Trophoblast cell (in vitro differentiated cells and primary cell): ENCODE measurements around the gene CCDC192.

ENCODE experiments used
- DNase-seq, 2 donors: peaks; one replicate each; pipeline ENCODE4 v3.0.0-alpha.2; 2016
- H2AFZ ChIP-seq: 2 replicates; pipeline ENCODE4 v1.6.1; 2013; ENCODE audit warnings: low read length, moderate library complexity, mild to moderate bottlenecking; ENCODE audit not compliant: insufficient read depth, poor library complexity
- H2AK5ac ChIP-seq: 2 replicates; pipeline ENCODE4 v1.6.1; 2013; ENCODE audit warnings: mild to moderate bottlenecking, low read length
- H2BK120ac ChIP-seq: 2 replicates; pipeline ENCODE4 v1.6.1; 2013; ENCODE audit warnings: low read length, mild to moderate bottlenecking, moderate library complexity; ENCODE audit not compliant: insufficient read depth, poor library complexity
- H2BK12ac ChIP-seq: 2 replicates; pipeline ENCODE4 v1.6.1; 2013; ENCODE audit warnings: mild to moderate bottlenecking, low read length, moderate library complexity
- H2BK5ac ChIP-seq: 2 replicates; pipeline ENCODE4 v1.6.1; 2013; ENCODE audit warnings: low read length, low read depth, moderate library complexity, mild to moderate bottlenecking; ENCODE audit not compliant: poor library complexity
- H3K14ac ChIP-seq: 2 replicates; pipeline ENCODE4 v1.6.1; 2013; ENCODE audit warnings: mild to moderate bottlenecking, low read length
- H3K18ac ChIP-seq: 2 replicates; pipeline ENCODE4 v1.6.1; 2013; ENCODE audit warnings: mild to moderate bottlenecking, low read length
- H3K23ac ChIP-seq: 2 replicates; pipeline ENCODE4 v1.6.1; 2013; ENCODE audit warnings: low read length
- H3K27ac ChIP-seq: 2 replicates; pipeline ENCODE4 v1.5.1; 2013; ENCODE audit warnings: low read depth, mild to moderate bottlenecking, inconsistent platforms, low read length, moderate library complexity
- H3K27me3 ChIP-seq: 2 replicates; pipeline ENCODE4 v1.6.1; 2013; ENCODE audit warnings: inconsistent platforms, mild to moderate bottlenecking, low read length, moderate library complexity; ENCODE audit not compliant: insufficient read depth
- H3K36me3 ChIP-seq, 2 experiments: 1 replicate in 1 of 2; 2 replicates in 1 of 2; pipeline ENCODE4 v1.6.1; 2013; ENCODE audit warnings: low read length in 2 of 2, mild to moderate bottlenecking in 2 of 2, moderate library complexity in 1 of 2; ENCODE audit not compliant: insufficient read depth in 2 of 2, control insufficient read depth in 1 of 2
- H3K4ac ChIP-seq: 2 replicates; pipeline ENCODE4 v1.6.1; 2013; ENCODE audit warnings: low read depth, mild to moderate bottlenecking, low read length, moderate library complexity
- H3K4me1 ChIP-seq, 2 experiments: 1 replicate in 1 of 2; 2 replicates in 1 of 2; pipeline ENCODE4 v1.6.1; 2013; ENCODE audit warnings: low read length in 2 of 2, mild to moderate bottlenecking in 2 of 2, moderate library complexity in 1 of 2; ENCODE audit not compliant: insufficient read depth in 2 of 2, control insufficient read depth in 1 of 2
- H3K4me2 ChIP-seq: 2 replicates; pipeline ENCODE4 v1.6.1; 2013; ENCODE audit warnings: inconsistent platforms, mild to moderate bottlenecking, low read length, moderate library complexity
- H3K4me3 ChIP-seq: 2 replicates; pipeline ENCODE4 v1.5.1; 2013; ENCODE audit warnings: mild to moderate bottlenecking, low read depth, low read length, inconsistent platforms
- H3K79me1 ChIP-seq: one replicate; pipeline ENCODE4 v1.6.1; 2013; ENCODE audit warnings: low read length
- H3K79me2 ChIP-seq: 2 replicates; pipeline ENCODE4 v1.6.1; 2013; ENCODE audit warnings: low read length, mild to moderate bottlenecking; ENCODE audit not compliant: control insufficient read depth, insufficient read depth, poor library complexity
- H3K9ac ChIP-seq: 2 replicates; pipeline ENCODE4 v1.6.1; 2013; ENCODE audit warnings: mild to moderate bottlenecking, low read length
- H3K9me3 ChIP-seq: 2 replicates; pipeline ENCODE4 v1.6.1; 2013; ENCODE audit warnings: low read depth, mild to moderate bottlenecking, control low read depth, inconsistent platforms, low read length; ENCODE audit not compliant: insufficient read depth
- H4K12ac ChIP-seq: 2 replicates; pipeline ENCODE4 v1.6.1; 2013; ENCODE audit warnings: low read depth, mild to moderate bottlenecking, low read length, moderate library complexity
- H4K8ac ChIP-seq: 2 replicates; pipeline ENCODE4 v1.6.1; 2013; ENCODE audit warnings: low read depth, mild to moderate bottlenecking, low read length, moderate library complexity
- H4K91ac ChIP-seq: one replicate; pipeline ENCODE4 v1.6.1; 2013; ENCODE audit warnings: low read depth, mild to moderate bottlenecking, low read length, moderate library complexity
- WGBS: extraction: QIAGEN DNeasy Blood & Tissue Kit; methylation state at CpG from one replicate; pipeline ENCODE4 v1.1.7; 2013; ENCODE audit warnings: missing lambda C conversion rate; ENCODE audit not compliant: insufficient read length, insufficient coverage; ENCODE audit errors: extremely low coverage; 5-methylcytosine and 5-hydroxymethylcytosine counted together

Gene CCDC192

DNA sequence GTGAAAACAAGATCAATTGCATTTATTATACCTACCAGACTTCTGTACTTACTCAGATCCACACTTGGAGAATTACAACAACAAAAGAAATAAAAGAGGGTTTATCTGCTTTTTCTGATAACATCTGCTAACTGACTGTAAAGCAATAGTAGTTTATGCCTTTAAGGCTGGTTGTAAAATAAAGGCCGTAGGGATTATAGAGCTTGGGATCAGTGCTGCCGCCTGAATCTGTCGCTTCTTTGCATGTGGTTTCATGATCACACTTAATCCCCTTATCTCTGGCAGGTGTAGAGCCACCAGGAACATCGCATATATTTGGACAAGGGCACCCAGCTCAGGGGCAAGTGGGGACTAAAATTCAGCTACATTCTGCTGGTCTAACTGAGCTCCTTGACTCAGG is 146.7 kb downstream of the CCDC192 start:
- Histone ChIP-seq H4K8ac (no peak overlapping the region), H3K9me3 (no peaks in the 10 kb centered on the region), H3K79me1 (no peaks in the 10 kb centered on the region), H3K23ac (no peak overlapping the region), H4K12ac (no peak overlapping the region), H2AFZ (no peak overlapping the region), H2BK120ac (no peak overlapping the region), H3K18ac (no peak overlapping the region), H2BK12ac (no peak overlapping the region), H3K27ac (no peak overlapping the region), H3K4me2 (no peak overlapping the region), H3K4ac (no peak overlapping the region), H3K9ac (no peak overlapping the region), H4K91ac (no peak overlapping the region), H2BK5ac (no peak overlapping the region), H3K4me1 (no peaks in the 10 kb centered on the region), H3K14ac (no peak overlapping the region), H3K4me3 (no peak overlapping the region), H3K36me3 (no peaks in the 10 kb centered on the region), H2AK5ac (no peak overlapping the region), H3K79me2 (no peaks in the 10 kb centered on the region), H3K27me3 (no peaks in the 10 kb centered on the region)
- no peak for DNase-seq
- WGBS = no CpG with 5 or more reads among the region's 4 CpGs

DNA sequence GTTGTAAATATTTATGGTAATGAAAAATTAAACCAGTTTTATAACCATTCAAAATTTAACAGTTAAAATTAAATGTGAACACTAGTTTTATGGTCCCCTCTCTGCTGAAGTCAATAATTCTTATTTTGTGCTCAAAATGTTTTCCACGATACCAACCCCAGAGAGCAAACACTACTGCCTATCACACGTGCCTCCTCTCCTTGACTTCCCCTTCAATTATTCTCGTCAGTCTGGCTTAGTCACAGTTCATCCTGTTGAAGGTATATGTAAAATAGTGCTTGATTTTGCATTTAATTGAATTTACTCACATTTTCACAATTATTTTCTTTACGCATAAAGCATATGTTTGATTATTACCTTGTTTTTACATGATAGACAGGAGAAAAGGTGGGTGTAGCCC is 148.8 kb downstream of the CCDC192 start:
- H3K4me2 ChIP-seq = no peak overlapping the region
- no peak overlapping the region for H2BK120ac ChIP-seq
- no peaks in the 10 kb centered on the region for H3K36me3 ChIP-seq
- no peak overlapping the region for H4K12ac ChIP-seq
- no peak overlapping the region for H3K4me3 ChIP-seq
- no peak for DNase-seq
- no peaks in the 10 kb centered on the region for H3K9me3 ChIP-seq
- H3K14ac ChIP-seq = no peak overlapping the region
- no peak overlapping the region for H3K23ac ChIP-seq
- no peak overlapping the region for H2BK12ac ChIP-seq
- H3K79me1 ChIP-seq = no peaks in the 10 kb centered on the region
- H2BK5ac ChIP-seq = no peak overlapping the region
- no peaks in the 10 kb centered on the region for H3K27me3 ChIP-seq
- no peak overlapping the region for H3K9ac ChIP-seq
- H4K8ac ChIP-seq = no peak overlapping the region
- no peak overlapping the region for H2AFZ ChIP-seq
- no peaks in the 10 kb centered on the region for H3K4me1 ChIP-seq
- no peak overlapping the region for H3K4ac ChIP-seq
- H4K91ac ChIP-seq = no peak overlapping the region
- WGBS = no CpG with 5 or more reads among the region's 4 CpGs
- H3K79me2 ChIP-seq = no peaks in the 10 kb centered on the region
- no peak overlapping the region for H3K27ac ChIP-seq
- no peak overlapping the region for H3K18ac ChIP-seq
- H2AK5ac ChIP-seq = no peak overlapping the region

DNA sequence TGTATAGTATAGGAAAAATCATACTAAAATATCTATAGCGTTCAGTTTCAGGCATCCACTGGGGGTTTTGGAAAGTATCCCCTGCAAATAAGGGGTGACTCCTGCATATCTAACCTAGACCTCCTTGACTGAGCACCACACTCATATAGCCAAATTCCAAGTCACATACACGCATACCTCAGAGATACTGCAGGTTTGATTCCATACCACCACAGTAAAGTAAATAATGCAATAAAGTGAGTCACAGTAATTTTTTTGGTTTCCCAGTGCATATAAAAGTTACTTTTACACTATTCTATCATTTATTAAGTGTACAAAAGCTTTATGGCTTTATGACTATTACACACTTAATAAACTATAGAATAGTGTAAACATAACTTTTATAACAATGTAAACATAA is 151.3 kb downstream of the CCDC192 start:
- Histone ChIP-seq H3K4ac (no peak overlapping the region), H3K4me2 (no peak overlapping the region), H4K12ac (no peak overlapping the region), H3K9ac (no peak overlapping the region), H2BK5ac (no peak overlapping the region), H2AFZ (no peak overlapping the region), H2BK12ac (no peak overlapping the region), H2AK5ac (no peak overlapping the region), H3K79me2 (no peaks in the 10 kb centered on the region), H2BK120ac (no peak overlapping the region), H3K27ac (no peak overlapping the region), H3K23ac (no peak overlapping the region), H3K27me3 (no peaks in the 10 kb centered on the region), H4K8ac (no peak overlapping the region), H3K79me1 (no peaks in the 10 kb centered on the region), H4K91ac (no peak overlapping the region), H3K18ac (no peak overlapping the region), H3K4me1 (no peaks in the 10 kb centered on the region), H3K14ac (no peak overlapping the region), H3K9me3 (no peaks in the 10 kb centered on the region), H3K36me3 (no peaks in the 10 kb centered on the region), H3K4me3 (no peak overlapping the region)
- no peak for DNase-seq
- WGBS = no CpG with 5 or more reads among the region's 2 CpGs

DNA sequence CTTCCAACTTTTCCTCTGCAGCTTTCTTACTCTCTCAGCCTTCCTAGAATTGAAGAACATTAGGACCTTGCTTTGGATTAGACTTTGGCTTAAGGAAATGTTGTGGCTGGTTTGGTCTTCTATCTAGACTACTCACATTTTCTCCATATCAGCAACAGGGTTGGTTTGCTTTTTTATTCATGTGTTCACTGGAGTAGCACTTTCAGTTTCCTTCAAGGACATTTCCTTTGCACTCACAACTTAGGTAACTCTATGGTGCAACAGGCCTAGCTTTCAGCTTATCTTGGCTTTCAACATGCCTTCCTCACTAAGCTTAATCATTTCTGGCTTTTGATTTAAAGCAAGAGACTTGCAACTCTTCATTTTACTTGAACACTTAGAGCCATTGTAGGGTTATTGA is 153.1 kb downstream of the CCDC192 start:
- Histone ChIP-seq H4K12ac (no peak overlapping the region), H3K4ac (no peak overlapping the region), H3K4me3 (no peak overlapping the region), H3K14ac (no peak overlapping the region), H3K79me2 (no peaks in the 10 kb centered on the region), H2BK12ac (no peak overlapping the region), H2AK5ac (no peak overlapping the region), H3K9ac (no peak overlapping the region), H3K36me3 (no peaks in the 10 kb centered on the region), H3K79me1 (no peaks in the 10 kb centered on the region), H2AFZ (no peak overlapping the region), H2BK120ac (no peak overlapping the region), H4K8ac (no peak overlapping the region), H3K27me3 (no peaks in the 10 kb centered on the region), H3K9me3 (no peaks in the 10 kb centered on the region), H3K4me1 (no peaks in the 10 kb centered on the region), H4K91ac (no peak overlapping the region), H2BK5ac (no peak overlapping the region), H3K23ac (no peak overlapping the region), H3K27ac (no peak overlapping the region), H3K18ac (no peak overlapping the region), H3K4me2 (no peak overlapping the region)
- no peak for DNase-seq
